ENCODE data around the gene CCDC82.

DNA sequence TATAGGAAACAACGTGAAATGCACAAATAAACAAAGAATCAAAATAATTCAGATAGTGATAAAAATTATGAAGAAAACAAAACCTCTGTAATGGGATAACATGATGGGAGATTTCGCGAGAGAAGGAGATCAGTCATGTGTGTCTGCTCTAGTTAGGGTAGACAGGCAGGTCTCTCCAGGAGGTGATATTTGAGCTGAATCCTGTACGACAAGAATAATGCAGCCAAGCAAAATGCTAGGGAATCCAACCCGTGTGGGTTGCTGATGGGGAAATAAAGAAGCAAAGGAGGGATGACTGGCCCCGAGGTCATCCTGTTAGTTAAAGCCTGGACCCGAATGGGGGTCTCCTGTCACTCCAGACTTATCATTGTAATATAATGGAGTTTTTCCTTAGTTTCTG, 62.8 kb downstream of the CCDC82 start:
- TF ChIP-seq, protein P1, sequence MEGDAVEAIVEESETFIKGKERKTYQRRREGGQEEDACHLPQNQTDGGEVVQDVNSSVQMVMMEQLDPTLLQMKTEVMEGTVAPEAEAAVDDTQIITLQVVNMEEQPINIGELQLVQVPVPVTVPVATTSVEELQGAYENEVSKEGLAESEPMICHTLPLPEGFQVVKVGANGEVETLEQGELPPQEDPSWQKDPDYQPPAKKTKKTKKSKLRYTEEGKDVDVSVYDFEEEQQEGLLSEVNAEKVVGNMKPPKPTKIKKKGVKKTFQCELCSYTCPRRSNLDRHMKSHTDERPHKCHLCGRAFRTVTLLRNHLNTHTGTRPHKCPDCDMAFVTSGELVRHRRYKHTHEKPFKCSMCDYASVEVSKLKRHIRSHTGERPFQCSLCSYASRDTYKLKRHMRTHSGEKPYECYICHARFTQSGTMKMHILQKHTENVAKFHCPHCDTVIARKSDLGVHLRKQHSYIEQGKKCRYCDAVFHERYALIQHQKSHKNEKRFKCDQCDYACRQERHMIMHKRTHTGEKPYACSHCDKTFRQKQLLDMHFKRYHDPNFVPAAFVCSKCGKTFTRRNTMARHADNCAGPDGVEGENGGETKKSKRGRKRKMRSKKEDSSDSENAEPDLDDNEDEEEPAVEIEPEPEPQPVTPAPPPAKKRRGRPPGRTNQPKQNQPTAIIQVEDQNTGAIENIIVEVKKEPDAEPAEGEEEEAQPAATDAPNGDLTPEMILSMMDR (IDR thresholded peaks at IDR 0.05): no peak
- TF ChIP-seq, protein P2, sequence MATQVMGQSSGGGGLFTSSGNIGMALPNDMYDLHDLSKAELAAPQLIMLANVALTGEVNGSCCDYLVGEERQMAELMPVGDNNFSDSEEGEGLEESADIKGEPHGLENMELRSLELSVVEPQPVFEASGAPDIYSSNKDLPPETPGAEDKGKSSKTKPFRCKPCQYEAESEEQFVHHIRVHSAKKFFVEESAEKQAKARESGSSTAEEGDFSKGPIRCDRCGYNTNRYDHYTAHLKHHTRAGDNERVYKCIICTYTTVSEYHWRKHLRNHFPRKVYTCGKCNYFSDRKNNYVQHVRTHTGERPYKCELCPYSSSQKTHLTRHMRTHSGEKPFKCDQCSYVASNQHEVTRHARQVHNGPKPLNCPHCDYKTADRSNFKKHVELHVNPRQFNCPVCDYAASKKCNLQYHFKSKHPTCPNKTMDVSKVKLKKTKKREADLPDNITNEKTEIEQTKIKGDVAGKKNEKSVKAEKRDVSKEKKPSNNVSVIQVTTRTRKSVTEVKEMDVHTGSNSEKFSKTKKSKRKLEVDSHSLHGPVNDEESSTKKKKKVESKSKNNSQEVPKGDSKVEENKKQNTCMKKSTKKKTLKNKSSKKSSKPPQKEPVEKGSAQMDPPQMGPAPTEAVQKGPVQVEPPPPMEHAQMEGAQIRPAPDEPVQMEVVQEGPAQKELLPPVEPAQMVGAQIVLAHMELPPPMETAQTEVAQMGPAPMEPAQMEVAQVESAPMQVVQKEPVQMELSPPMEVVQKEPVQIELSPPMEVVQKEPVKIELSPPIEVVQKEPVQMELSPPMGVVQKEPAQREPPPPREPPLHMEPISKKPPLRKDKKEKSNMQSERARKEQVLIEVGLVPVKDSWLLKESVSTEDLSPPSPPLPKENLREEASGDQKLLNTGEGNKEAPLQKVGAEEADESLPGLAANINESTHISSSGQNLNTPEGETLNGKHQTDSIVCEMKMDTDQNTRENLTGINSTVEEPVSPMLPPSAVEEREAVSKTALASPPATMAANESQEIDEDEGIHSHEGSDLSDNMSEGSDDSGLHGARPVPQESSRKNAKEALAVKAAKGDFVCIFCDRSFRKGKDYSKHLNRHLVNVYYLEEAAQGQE (IDR thresholded peaks at IDR 0.05; ENCODE audit: insufficient read depth in 1 of 2, low read depth in 2 of 2, low read length in 1 of 2): no peak
- TF ChIP-seq TCF7L2 (IDR thresholded peaks at IDR 0.05; ENCODE audit: low read depth, low read length) (no peak), POLR2AphosphoS5 (IDR thresholded peaks at IDR 0.05; ENCODE audit: low read depth, low read length) (no peak), SIN3A (IDR thresholded peaks at IDR 0.05; ENCODE audit: borderline replicate concordance, insufficient read depth, low read depth, low read length) (no peak)

Measured in Panc1 (cell line).